Ascending aorta (tissue), 2 donors: ENCODE results near the gene CXADR. TPM values are rescaled to one million over a fixed set of nuclear protein-coding genes. Genes with fewer than 3 reads are reported as not detected.

Source experiments
- DNase-seq, 2 donors: peaks; one replicate each; pipeline ENCODE4 v3.0.0-alpha.2; 2019; ENCODE audit warnings: low spot score in 2 of 2
- H3K27ac ChIP-seq, 2 donors: fragments of 200-600 bp; sonication (generic); one replicate each; pipeline ENCODE4 v1.5.1; 2016 to 2017; ENCODE audit warnings: mild to moderate bottlenecking in 1 of 2
- H3K27me3 ChIP-seq: fragments of 200-600 bp; sonication (generic); one replicate; pipeline ENCODE4 v1.5.1; 2017
- H3K36me3 ChIP-seq, 2 donors: fragments of 200-600 bp; sonication (generic); one replicate each; pipeline ENCODE4 v1.5.1; 2016
- H3K4me1 ChIP-seq, 2 donors: fragments of 200-600 bp; sonication (generic); one replicate each; pipeline ENCODE4 v1.5.1; 2016 to 2017; ENCODE audit warnings: mild to moderate bottlenecking in 1 of 2
- H3K4me3 ChIP-seq, 2 donors: fragments of 200-600 bp; sonication (generic); one replicate each; pipeline ENCODE4 v1.5.1; 2016 to 2017; ENCODE audit warnings: mild to moderate bottlenecking in 1 of 2
- H3K9me3 ChIP-seq, 2 donors: fragments of 200-600 bp; sonication (generic); one replicate each; pipeline ENCODE4 v1.5.1; 2016
- CTCF ChIP-seq, 3 experiments: fragments of 200-600 bp in 2 of 3; fragments of 450-650 bp in 1 of 3; sonication (generic) in 2 of 3; IDR thresholded peaks; one replicate each; pipeline ENCODE4 v1.5.1; 2016 to 2019; ENCODE audit warnings: antibody characterized with exemption in 3 of 3, mild to moderate bottlenecking in 1 of 3, moderate library complexity in 1 of 3
- intact Hi-C: fragments of 100-400 bp; cut with DNase I; formaldehyde crosslinking; loops from one replicate; pipeline ENCODE4 v1.15.1; 2023
- total RNA-seq: library from RNA; depleted of rRNA; stranded (reverse); fragments of >200 nt; gene quantifications from one replicate; pipeline ENCODE4 v1.1.0, GENCODE V29; 2016

Gene CXADR
- total RNA-seq, 1 donor from 2014 or later, result 0.32 TPM

DNA sequence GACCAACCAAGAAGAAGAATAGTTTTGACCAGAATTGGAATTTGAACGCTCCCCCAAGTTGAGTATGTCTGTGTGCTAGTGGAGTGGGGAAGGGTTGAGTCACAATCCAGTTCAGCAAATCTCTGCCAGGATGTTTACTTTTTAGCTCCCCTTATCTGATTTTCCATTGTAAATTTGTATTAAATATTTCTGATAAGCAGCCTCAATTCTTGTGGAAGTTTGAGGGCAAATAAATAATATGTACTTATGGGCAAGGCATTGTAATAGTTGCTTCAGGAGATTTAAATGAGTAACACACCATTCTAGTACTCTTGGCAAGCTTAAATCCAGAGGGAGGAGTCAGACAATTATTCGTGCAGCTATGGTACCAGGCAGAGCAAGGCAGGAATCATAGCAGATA lies 14.4 kb downstream of the CXADR start:
- DNase-seq, result no peak

DNA sequence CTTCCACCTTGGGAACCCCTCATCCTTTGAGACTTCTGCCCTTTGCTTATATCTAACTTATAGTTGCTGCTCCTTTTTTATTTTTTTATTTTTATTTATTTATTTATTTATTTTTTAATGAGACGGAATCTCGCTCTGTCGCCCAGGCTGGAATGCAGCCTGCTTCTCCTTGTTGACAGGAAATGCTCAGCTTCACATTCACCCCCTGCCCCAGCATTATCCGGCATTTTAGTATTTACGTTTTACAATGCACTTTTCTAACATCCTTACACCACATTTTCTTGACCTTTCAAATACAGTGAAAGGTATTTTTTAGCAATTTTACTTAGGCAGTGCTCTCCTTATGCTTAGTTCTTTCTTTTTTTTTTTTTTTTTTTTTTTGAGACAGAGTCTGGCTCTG lies 14.9 kb downstream of the CXADR start:
- Histone ChIP-seq H3K36me3 (no peaks in the 10 kb centered on the region), H3K4me1 (no peaks in the 10 kb centered on the region), H3K4me3 (no peak overlapping the region), H3K27me3 (no peaks in the 10 kb centered on the region), H3K27ac (no peak overlapping the region), H3K9me3 (no peaks in the 10 kb centered on the region)
- no peak for DNase-seq
- intact Hi-C loops, result no loop called here
- no peak for TF ChIP-seq CTCF (IDR thresholded peaks at IDR 0.05)

More for the DNA sequence above, 14.4 kb downstream of the CXADR start:
- Histone ChIP-seq H3K4me3 (no peak overlapping the region), H3K27me3 (no peaks in the 10 kb centered on the region), H3K27ac (no peak overlapping the region), H3K36me3 (no peaks in the 10 kb centered on the region), H3K9me3 (no peaks in the 10 kb centered on the region), H3K4me1 (no peaks in the 10 kb centered on the region)
- intact Hi-C loops, result no loop called here
- no peak for TF ChIP-seq CTCF (IDR thresholded peaks at IDR 0.05)

GRCh38 chr21:17529648-17530047 lies 16.8 kb downstream of the CXADR start:
- H3K36me3 ChIP-seq, result no peaks in the 10 kb centered on the region
- H3K4me1 ChIP-seq, result no peaks in the 10 kb centered on the region
- no peak for TF ChIP-seq CTCF (IDR thresholded peaks at IDR 0.05)
- no peak for DNase-seq
- H3K9me3 ChIP-seq, result no peaks in the 10 kb centered on the region
- H3K27ac ChIP-seq, result no peak overlapping the region
- H3K4me3 ChIP-seq, result no peak overlapping the region
- H3K27me3 ChIP-seq, result no peaks in the 10 kb centered on the region
- intact Hi-C loops, result no loop called here

GRCh38 chr21:17532292-17532691 lies 19.4 kb downstream of the CXADR start:
- intact Hi-C loops, result no loop called here
- Histone ChIP-seq H3K9me3 (no peaks in the 10 kb centered on the region), H3K27me3 (no peaks in the 10 kb centered on the region), H3K4me1 (no peaks in the 10 kb centered on the region), H3K36me3 (no peaks in the 10 kb centered on the region), H3K4me3 (no peak overlapping the region), H3K27ac (no peak overlapping the region)
- no peak for DNase-seq
- TF ChIP-seq CTCF (IDR thresholded peaks at IDR 0.05), result no peak

- no peak overlapping the region for H3K4me3 ChIP-seq
- intact Hi-C loops, result no loop called here
These were observed 23.5 kb downstream of the CXADR start for GRCh38 chr21:17536381-17536780.

More at GRCh38 chr21:17536381-17536780, 23.5 kb downstream of the CXADR start:
- Histone ChIP-seq H3K27me3 (no peaks in the 10 kb centered on the region), H3K4me1 (no peaks in the 10 kb centered on the region), H3K9me3 (no peaks in the 10 kb centered on the region), H3K36me3 (no peaks in the 10 kb centered on the region), H3K27ac (no peak overlapping the region)
- no peak for TF ChIP-seq CTCF (IDR thresholded peaks at IDR 0.05)
- DNase-seq, result no peak
